KOPT-K1 (cell line): ENCODE data around the gene SLC26A1.

ENCODE experiments used
- H3K27ac ChIP-seq: fragments of 200-600 bp; sonication (generic); 2 replicates; pipeline ENCODE4 v1.5.1; 2016; ENCODE audit warnings: antibody characterized with exemption, mild to moderate bottlenecking, low read depth, low read length; ENCODE audit not compliant: poor library complexity, severe bottlenecking
- H3K36me3 ChIP-seq: fragments of 200-600 bp; sonication (generic); 2 replicates; pipeline ENCODE4 v1.5.1; 2017; ENCODE audit warnings: antibody characterized with exemption, mild to moderate bottlenecking, low read length, moderate library complexity; ENCODE audit not compliant: insufficient read depth
- H3K9me3 ChIP-seq: fragments of 200-600 bp; sonication (generic); 2 replicates; pipeline ENCODE4 v1.5.1; 2017; ENCODE audit warnings: antibody characterized with exemption, low read length, mild to moderate bottlenecking; ENCODE audit not compliant: insufficient read depth, poor library complexity, severe bottlenecking

Gene SLC26A1

GRCh38 chr4:963276-964225 lies 29.7 kb downstream of the SLC26A1 start:
- no peak overlapping the region for H3K27ac ChIP-seq
- no peaks in the 10 kb centered on the region for H3K9me3 ChIP-seq
- peaks cover 83% of the 10 kb centered on the region for H3K36me3 ChIP-seq

DNA sequence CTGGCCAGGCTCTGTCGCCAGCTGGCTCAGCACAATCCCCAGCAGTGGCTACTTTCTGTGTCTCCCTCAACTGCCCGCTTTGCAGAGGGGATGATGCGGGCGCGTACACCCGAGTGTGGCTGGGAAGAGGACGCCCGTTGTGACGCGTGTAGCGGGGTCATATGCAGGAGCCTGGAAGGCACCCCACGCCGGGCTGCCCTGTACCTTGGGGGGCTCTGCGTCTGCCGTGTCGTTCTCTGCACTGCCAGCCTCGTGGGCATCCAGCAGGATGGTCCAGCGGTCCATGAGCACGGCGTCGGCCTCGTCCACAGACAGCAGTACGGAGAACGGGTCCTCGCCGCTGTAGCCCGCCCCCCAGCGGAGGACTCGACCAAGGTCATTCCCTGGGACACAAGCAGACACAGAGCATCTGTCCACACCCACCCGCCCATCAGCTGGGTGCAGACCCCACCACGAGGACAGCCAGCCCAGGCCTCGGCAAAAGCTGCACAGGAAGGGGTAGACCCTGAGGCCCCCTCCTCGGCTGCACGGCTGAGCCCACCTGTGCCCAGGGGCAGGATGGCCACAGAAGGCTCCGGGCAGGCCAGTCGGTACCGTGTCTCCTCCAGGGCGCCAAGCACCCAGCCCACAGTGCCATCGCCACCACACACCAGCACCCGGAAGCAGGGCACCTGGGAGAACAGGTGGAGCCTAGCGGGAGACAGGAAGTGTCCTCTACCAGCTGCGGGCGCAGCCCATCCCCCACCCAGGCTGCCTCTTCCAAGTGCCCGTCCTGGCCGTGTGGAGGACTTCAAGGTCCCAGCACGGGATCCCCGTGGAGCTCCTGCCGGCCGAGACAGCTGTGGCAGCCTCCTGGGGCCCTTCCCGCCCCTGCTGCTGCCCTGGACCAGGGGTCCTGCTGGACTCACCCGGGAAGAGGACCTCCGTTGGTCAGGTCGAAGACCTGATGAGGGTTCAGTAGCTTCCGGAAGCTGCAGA lies 30.7 kb downstream of the SLC26A1 start:
- Histone ChIP-seq H3K36me3 (peaks cover 93% of the 10 kb centered on the region), H3K27ac (no peak overlapping the region)

GRCh38 chr4:961351-962230 lies 31.6 kb downstream of the SLC26A1 start:
- H3K27ac ChIP-seq: no peak overlapping the region
- H3K36me3 ChIP-seq: peaks cover 91% of the 10 kb centered on the region
- no peaks in the 10 kb centered on the region for H3K9me3 ChIP-seq

More for the DNA sequence above, 30.7 kb downstream of the SLC26A1 start:
- H3K9me3 ChIP-seq: no peaks in the 10 kb centered on the region

GRCh38 chr4:960636-961350 lies 32.4 kb downstream of the SLC26A1 start:
- Histone ChIP-seq H3K27ac (no peak overlapping the region), H3K36me3 (peaks cover 83% of the 10 kb centered on the region), H3K9me3 (no peaks in the 10 kb centered on the region)

GRCh38 chr4:960140-960635 lies 33.0 kb downstream of the SLC26A1 start:
- peaks cover 77% of the 10 kb centered on the region for H3K36me3 ChIP-seq
- H3K27ac ChIP-seq: no peak overlapping the region
- no peaks in the 10 kb centered on the region for H3K9me3 ChIP-seq

DNA sequence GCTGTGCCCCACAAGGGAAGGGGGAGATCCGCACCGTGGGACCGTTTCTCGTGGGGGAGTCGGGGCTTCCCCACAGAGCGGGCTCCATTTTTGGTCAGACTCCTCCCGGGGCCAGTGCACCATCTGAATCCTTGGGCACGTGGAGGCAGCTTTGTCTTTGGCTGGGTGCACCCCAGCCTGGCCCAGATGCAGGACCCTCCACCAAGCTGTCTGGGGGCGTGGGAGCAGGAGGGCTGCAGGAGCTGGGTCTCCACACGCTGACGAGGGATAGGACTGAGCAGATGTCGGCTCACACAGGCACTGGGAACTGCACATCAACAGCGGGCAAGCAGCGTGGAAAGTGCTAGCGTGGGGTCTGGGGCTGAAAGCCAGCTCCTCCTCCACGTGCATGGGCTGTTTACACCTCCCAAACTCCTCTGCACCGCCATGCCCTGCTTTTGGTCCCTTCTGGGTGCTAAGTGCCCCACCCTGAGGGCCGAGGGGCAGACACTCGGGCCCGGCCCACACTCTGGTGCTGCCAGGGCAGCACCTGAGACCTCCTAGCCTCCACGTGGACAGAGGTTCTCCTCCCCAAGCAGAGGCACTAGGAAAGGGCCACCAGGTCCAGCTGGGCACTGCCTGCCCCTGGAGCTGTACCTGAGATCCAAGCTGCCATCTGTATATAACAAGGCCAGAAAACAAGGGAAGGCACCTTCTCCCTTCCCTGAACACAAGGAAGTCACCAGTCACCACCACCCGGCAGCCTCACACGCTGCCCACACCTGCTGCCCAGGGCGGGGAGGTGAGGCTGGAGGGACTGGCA lies 33.7 kb downstream of the SLC26A1 start:
- Histone ChIP-seq H3K27ac (no peak overlapping the region), H3K9me3 (no peaks in the 10 kb centered on the region), H3K36me3 (peaks cover 70% of the 10 kb centered on the region)

DNA sequence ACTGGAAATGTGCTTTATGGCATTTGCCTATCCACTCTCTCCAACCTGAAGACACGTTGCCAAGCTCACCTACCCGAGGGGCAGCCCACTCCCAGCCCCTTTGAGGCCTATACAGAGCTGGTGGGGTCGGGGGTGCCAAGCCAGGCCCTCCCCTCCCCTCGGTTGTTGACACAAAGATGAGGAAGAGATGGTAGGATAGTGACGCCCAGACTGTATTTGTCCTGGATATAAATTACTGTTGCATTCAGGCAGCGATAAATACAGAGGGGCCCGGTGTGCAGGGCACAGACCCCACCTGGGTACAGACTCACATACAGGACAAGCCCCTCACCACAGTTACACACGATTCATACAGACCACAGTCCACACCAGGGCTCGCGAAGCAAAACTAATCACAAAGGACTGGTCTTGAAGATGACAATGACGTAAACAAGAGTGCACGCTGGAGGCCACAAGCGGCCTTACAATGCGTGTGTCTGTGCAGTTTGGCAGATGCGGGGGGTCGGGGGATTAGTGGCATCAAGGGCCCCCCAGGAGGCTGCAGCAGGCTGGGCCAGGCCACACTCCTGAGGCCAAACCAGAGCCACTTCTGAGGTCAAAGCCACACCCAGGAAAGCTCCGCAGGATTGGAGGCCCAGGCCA lies 34.4 kb downstream of the SLC26A1 start:
- no peaks in the 10 kb centered on the region for H3K9me3 ChIP-seq
- H3K27ac ChIP-seq: no peak overlapping the region
- peaks cover 63% of the 10 kb centered on the region for H3K36me3 ChIP-seq

- H3K36me3 ChIP-seq: peaks cover 59% of the 10 kb centered on the region
- H3K9me3 ChIP-seq: no peaks in the 10 kb centered on the region
- no peak overlapping the region for H3K27ac ChIP-seq
These were observed 34.9 kb downstream of the SLC26A1 start for GRCh38 chr4:958314-958665.

GRCh38 chr4:957581-958313 lies 35.5 kb downstream of the SLC26A1 start:
- H3K36me3 ChIP-seq: peaks cover 54% of the 10 kb centered on the region

DNA sequence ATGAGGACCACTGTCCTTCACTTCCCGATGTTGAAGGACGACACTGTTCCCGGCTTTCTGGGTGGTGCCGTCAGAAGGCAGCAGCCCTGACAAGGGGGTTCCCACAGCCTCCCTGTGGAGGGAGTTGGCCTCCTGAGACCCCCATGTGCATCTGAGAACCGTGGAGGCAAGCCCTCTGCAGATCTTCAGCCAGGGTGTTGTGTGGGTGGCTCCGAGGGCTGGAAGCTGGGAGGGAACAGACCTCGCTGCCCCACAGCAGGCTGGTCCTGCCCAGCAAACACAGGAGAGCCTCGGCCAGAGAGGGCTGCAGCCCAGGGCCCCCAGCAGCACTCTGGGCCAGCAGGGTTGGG lies 36.0 kb downstream of the SLC26A1 start:
- Histone ChIP-seq H3K27ac (no peak overlapping the region), H3K36me3 (peaks cover 48% of the 10 kb centered on the region), H3K9me3 (no peaks in the 10 kb centered on the region)

More at GRCh38 chr4:957581-958313, 35.5 kb downstream of the SLC26A1 start:
- no peak overlapping the region for H3K27ac ChIP-seq
- no peaks in the 10 kb centered on the region for H3K9me3 ChIP-seq

DNA sequence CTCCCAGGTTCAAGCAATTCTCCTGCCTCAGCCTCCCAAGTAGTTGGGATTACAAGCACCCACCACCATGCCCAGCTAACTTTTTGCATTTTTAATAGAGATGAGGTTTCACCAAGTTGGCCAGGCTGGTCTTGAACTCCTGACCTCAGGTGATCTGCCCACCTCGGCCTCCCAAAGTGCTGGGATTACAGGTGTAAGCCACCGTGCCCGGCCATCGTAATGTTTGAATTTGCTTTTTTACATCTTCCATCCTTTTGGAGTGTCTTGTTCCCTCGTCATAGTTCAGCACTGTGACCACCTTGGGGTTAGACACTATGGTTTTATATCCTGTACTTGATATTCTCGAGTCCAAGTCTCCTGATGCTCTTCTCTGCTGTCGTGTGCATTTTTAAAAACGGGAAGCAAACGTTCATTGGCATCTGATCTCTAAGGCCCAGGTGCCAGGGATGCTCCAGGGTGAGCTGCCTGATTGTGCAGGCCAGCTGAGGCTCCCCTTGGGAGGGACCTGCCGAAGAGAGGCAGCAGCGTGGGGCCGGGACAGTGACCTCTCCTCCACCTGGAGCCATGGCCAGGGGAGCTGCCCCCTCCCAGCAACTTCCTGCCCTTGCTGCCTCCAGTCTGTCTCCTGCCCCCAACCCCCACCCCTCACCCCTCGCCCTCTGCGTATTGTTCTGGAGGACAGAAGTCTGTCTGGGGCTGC lies 36.5 kb downstream of the SLC26A1 start:
- no peak overlapping the region for H3K27ac ChIP-seq
- H3K9me3 ChIP-seq: no peaks in the 10 kb centered on the region
- H3K36me3 ChIP-seq: peaks cover 44% of the 10 kb centered on the region

DNA sequence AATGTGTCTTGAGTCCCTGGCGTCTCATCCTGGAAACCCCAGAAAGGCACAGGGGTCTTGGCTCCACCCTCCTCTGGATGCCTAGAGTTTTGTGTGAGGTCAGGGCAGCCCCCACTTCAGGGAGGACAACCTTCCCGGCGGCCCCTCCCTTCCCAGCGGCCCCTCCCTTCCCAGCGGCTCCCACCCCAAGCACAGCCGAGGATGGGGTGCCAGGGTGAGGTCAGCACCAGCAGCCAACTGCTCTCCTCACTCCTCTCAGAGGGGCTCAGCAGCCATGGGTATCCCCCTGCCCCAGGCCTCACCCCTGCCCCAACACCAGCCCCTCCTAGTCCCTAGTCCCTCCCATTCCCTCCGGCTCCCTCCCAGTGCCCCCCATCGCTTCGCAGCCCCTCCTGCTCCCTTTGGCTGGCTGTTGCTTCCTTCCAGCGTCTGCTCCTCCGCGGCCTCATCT lies 37.2 kb downstream of the SLC26A1 start:
- H3K27ac ChIP-seq: no peak overlapping the region
- peaks cover 37% of the 10 kb centered on the region for H3K36me3 ChIP-seq
- no peaks in the 10 kb centered on the region for H3K9me3 ChIP-seq
